Body of pancreas (tissue), 4 donors: ENCODE data around the gene CA5B.

ENCODE experiments used
- CTCF ChIP-seq, 7 experiments: fragments of 450-650 bp in 4 of 7; fragments of 200-600 bp in 3 of 7; sonication (generic) in 3 of 7; IDR thresholded peaks; one replicate each; pipeline ENCODE4 v1.5.1; 2016 to 2019; ENCODE audit warnings: antibody characterized with exemption in 7 of 7
- POLR2A ChIP-seq, 3 donors: fragments of 450-650 bp; IDR thresholded peaks; one replicate each; pipeline ENCODE4 v1.6.1; 2016; ENCODE audit warnings: antibody characterized with exemption in 3 of 3, mild to moderate bottlenecking in 2 of 3

GRCh38 chrX:15822922-15823321, 84.9 kb downstream of the CA5B start:
- TF ChIP-seq POLR2A (IDR thresholded peaks at IDR 0.05) (no peak), CTCF (IDR thresholded peaks at IDR 0.05) (no peak)
